ENCODE data around the gene FAIM.
"Not testable (repeated sequence)": the region's sequence is repeated elsewhere in the genome, so short reads cannot be mapped to it uniquely, and the experiment has no call there.

FAIM gene, protein sequence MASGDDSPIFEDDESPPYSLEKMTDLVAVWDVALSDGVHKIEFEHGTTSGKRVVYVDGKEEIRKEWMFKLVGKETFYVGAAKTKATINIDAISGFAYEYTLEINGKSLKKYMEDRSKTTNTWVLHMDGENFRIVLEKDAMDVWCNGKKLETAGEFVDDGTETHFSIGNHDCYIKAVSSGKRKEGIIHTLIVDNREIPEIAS

DNA sequence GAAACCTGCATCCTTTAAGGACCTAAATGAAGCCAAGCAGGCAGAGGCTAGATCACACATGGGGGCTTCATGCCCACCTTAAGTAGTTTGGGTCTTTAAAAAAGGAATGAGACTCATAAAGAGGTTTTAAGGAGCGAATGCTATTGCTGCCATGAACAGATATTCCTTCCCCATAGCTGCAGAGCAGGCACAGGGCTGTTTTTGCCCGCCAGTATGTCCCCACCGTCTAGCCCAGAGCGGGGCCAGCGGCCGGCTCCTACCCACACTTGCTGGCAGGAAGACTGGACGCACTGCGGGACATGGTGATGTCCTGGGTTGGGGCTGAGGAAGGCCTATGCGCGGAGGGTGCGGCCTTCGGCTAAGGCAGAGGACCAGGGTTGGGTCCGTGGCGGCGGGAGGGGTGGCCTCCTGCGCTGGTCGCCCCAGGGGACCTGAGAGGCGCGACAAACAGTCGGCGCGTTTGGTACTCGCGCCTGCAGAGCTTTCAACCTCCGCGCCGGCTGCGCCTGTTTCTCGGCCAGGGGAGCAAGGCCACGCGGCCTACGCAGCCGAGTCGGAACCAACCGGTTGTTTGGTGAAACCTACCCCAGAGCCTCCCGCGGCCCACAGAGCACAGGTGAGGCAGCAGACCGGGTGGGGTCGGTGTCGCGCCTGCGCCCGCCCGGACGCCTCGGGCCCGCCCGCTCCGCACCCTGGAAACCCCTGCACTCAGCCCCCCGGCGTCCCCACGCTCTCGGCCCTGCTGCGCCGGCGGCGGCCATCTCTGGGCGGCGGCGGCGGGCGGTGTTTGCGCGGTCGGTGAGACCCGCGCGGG, at the start of gene FAIM:
FAIM (plus strand) TSS at position 450 of the 814 bp plus-strand sequence. CDS start 10,956 bp downstream, outside the sequence.
- in situ Hi-C loops (cut with HindIII; ENCODE audit: low sequenced_read_pairs), result loop anchor here (25.0 kb wide), 1 partner anchor 304 kb away; no protein-coding TSS in a partner anchor

- in situ Hi-C loops (cut with HindIII; ENCODE audit: low sequenced_read_pairs), result no loop called here
Measured at GRCh38 chr3:138559134-138559533, 49.4 kb upstream of the FAIM start.

DNA sequence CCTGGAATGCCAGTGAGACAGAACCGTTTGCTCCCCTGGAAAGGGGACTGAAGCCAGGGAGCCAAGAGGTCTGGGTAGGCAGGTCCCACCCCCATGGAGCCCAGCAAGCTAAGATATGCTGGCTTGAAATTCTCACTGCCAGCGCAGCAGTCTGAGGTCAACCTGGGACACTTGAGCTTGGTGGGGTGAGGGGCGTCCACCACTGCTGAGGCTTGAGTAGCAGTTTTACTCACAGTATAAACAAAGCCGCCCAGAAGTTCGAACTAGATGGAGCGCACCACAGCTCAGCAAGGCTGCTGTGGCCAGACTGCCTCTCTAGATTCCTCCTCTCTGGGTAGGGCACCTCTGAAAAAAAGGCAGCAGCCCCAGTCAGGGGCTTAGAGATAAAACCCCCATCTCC, 48.1 kb upstream of the FAIM start:
- in situ Hi-C loops (cut with HindIII; ENCODE audit: low sequenced_read_pairs), result no loop called here

DNA sequence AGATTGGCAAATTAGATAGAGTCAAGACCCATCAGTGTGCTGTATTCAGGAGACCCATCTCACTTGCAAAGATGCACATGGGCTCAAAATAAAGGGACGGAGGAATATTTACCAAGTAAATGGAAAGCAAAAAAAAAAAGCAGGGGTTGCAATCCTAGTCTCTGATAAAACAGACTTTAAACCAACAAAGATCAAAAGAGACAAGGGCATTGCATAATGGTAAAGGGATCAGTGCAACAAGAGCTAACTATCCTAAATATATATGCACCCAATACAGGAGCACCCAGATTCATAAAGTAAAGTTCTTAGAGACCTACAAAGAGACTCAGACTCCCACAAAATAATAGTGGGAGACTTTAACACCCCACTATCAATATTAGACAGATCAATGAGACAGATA, 45.7 kb upstream of the FAIM start:
- in situ Hi-C loops (cut with HindIII; ENCODE audit: low sequenced_read_pairs), result not testable (repeated sequence)

DNA sequence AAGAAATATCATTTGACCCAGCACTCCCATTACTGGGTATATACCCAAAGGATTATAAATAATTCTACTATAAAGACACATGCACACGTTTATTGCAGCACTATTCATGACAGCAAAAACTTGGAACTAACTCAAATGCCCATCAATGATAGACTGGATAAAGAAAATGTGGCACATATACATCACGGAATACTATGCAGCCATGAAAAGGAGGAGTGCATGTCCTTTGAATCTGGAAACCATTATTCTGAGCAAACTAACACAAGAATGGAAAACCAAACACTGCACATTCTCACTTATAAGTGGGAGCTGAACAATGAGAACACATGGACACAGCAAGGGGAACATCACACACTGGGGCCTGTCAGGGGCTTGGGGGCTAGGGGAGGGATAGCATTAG, 42.3 kb upstream of the FAIM start:
- in situ Hi-C loops (cut with HindIII; ENCODE audit: low sequenced_read_pairs), result not testable (repeated sequence)

- in situ Hi-C loops (cut with HindIII; ENCODE audit: low sequenced_read_pairs), result no loop called here
Measured at GRCh38 chr3:138567403-138567802, 41.2 kb upstream of the FAIM start.

DNA sequence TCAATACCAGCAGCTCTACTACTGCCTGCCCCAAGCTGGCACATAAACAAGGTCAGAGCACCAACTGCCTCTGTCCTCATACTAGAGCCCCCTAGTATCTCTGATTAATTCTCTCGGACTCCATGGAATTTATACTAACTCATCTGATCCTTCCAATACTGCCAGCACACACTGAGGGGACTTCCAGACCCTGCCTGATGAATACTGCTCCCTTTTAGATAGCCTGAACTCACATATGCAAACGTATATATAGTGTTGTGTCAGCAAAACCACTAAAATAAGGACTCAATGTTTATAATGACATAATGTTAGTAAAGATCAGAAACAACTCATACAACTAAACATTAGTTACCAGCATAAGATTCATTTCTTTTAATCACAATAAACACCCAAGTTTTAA, 39.5 kb upstream of the FAIM start:
- in situ Hi-C loops (cut with HindIII; ENCODE audit: low sequenced_read_pairs), result no loop called here

GRCh38 chr3:138569624-138570023, 38.9 kb upstream of the FAIM start:
- in situ Hi-C loops (cut with HindIII; ENCODE audit: low sequenced_read_pairs), result not testable (repeated sequence)

DNA sequence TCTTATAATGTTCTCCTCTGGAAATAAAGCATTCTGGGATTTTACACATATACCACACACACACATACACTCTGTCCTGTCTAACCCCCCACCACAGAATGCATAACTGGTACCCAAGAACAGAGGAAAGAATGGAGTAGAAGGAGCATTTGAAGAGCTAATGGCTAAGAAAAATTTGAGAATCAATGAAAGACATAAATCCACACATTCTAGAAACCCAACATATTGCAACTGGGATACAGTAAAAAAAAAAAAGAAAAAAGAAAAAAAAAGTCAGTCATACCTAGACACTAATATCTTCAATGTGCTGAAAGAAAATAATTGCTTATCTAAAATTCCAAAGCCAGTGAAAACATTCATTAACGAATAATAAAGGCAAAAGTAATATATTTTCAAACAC, 35.4 kb upstream of the FAIM start:
- in situ Hi-C loops (cut with HindIII; ENCODE audit: low sequenced_read_pairs), result no loop called here

DNA sequence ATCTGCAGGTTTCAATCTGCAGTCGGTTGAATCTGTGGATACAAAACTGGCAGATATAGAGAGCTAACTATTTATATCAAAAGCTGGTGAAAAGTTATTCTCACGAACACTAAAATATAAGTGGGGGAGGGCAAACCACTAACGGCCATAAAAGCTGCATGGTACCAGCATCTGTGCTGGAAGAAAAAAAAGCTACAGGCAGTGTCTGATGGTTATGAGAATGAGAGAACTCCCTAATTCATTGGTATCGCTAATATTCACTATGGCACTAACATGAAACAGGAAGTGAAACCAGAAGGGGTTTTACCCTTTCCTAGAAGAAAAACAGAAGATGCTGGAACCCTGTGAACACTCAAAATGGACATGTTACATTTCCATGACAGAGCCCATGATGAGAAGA, 30.4 kb upstream of the FAIM start:
- in situ Hi-C loops (cut with HindIII; ENCODE audit: low sequenced_read_pairs), result no loop called here

GRCh38 chr3:138578961-138579574, 29.5 kb upstream of the FAIM start:
- in situ Hi-C loops (cut with HindIII; ENCODE audit: low sequenced_read_pairs), result no loop called here

DNA sequence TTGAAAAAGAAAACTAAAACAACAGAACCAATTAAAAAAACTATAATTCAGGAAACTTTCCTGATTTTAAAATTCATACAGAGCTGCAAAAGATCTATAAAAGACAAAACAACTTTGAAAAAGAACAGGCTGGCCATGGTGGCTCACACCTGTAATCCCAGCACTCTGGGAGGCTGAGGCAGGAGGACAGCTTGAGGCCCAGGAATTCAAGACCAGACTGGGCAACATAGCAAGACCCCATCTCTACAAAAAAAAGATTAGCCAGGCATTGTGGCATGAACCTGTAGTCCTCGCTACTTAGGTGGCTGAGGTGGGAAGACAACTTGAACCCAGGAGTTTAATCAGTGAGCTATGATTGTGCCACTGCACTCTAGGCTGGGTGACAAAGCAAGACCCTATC, 21.2 kb upstream of the FAIM start:
- in situ Hi-C loops (cut with HindIII; ENCODE audit: low sequenced_read_pairs), result no loop called here

DNA sequence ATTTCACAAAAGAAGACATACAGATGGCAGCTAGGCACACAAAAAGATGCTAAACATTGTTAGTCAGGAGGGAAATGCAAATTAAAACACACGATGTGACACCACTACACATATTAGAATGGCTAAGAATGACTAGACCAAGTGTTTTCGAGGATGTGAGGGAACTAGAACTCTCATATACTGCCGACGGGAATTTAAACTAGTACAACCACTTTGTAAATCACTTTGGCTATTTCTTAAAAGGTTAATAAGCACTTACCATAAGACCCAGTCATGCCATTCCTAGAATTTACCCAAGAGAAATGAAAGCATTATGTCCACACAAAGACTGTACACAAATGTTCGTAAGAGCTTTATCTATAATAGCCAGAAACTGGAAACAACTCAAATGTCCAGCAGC, 20.1 kb upstream of the FAIM start:
- in situ Hi-C loops (cut with HindIII; ENCODE audit: low sequenced_read_pairs), result no loop called here

DNA sequence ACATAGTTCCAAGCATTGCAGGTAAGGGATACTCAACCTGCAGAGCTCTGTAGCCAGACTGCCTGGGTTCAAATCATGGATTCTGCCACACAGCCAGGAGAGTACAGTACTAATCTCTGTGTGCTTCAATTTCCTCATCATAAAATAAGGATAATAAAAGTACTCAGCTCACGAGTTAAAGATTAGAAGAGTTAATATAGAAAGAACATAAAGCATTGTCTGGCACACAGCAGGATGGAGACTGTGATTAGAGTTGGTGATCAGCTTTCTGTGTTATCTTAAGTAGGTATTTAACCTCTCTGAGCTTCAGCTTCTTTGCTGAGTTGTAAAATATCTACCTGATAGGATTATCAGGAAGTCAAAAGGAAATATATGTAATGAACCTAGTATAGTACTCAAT, 17.2 kb upstream of the FAIM start:
- in situ Hi-C loops (cut with HindIII; ENCODE audit: low sequenced_read_pairs), result no loop called here

DNA sequence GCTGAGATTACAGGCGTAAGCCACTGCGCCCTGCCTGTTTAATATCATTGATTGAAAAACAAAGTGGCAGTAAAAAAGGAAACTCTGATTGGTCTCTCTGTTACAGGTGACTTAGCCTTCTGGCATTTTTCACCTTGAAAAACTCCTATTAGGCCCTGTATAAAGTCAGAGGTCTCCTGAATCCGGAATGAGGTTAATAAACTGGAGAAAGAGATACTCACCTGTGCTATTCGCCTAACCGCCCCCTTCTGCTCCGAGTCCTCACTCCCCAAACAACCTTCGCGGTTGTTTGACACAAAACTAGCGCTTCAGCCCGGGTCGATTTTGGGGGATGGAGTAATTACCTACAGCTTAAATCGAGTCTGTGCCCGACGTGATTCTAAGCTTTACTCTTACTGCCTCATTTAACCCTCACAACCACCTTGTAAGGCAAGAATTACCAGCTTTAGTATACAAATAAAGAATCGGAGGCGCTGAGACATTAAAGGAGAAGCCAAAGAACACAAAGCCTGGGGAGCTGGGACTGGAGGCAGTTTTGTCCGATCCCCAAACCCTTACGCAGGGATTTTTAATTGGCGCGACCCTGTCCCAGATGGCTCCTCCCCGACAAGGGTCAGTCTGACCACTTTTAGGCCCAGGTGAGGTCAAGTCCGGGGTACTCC, 15.0 kb upstream of the FAIM start:
- in situ Hi-C loops (cut with HindIII; ENCODE audit: low sequenced_read_pairs), result no loop called here

GRCh38 chr3:138594150-138594934, 14.2 kb upstream of the FAIM start, which contains the start of gene CEP70:
TSS of gene CEP70 (minus strand) at chr3:138594260. CDS start at chr3:138572927, 21,333 bp downstream.
- in situ Hi-C loops (cut with HindIII; ENCODE audit: low sequenced_read_pairs), result no loop called here

DNA sequence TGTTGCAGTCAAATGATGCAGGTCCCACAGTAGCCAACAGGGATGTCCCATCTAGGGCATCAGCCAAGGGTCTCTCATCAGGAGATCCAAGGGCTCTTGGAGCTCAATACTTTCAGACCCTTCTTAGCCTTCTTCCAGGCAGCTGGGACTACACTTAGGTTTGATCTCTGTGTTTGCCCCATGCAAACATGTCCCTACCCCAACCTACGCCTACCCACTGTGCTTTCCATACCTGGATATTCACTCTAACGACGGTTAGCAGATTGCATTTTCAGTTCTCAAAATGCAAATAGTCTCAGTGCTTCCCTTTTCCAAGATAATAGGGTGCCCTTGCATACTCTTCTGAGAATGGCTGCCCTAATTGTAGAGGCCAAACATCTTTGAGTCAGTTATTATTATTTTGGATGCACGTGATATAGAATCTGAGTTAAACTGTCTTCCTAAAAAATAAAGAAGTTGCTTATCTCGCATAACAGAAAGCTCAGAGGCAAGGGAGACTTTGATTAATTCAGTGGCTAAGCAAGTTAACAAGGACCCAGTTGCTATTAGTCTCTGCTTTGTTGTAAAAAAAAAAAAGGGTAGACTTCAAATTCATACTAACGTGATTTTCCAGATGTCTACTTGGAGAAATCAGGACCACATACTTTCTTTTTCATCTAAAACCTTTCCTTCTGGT, 13.5 kb upstream of the FAIM start:
- in situ Hi-C loops (cut with HindIII; ENCODE audit: low sequenced_read_pairs), result no loop called here

- in situ Hi-C loops (cut with HindIII; ENCODE audit: low sequenced_read_pairs), result not testable (repeated sequence)
Measured at GRCh38 chr3:138597186-138597976, 11.2 kb upstream of the FAIM start.

DNA sequence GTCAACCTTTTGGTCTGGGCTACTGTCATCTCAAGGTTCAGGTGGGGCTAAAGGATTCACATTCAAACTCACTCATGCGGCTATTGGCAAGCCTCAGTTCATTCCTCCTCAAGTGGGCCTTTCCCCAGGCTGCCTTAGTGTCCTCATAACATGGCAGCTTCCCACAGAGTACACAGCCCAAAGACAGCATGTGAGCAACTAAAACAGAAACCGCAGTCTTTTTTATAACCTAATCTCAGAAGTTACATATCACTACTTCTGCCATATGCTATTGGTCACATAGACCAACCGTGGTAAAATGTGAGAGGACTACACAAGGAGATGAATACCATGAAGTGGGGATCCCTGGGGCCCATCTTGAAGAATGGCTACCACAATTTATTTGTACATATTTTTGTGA, 10.0 kb upstream of the FAIM start:
- in situ Hi-C loops (cut with HindIII; ENCODE audit: low sequenced_read_pairs), result no loop called here
